Neural cell (in vitro differentiated cells): ENCODE data around the gene ITGB3.

Experiments used
- CTCF ChIP-seq: fragments of 450-650 bp; IDR thresholded peaks from 2 replicates; pipeline ENCODE4 v1.5.1; 2014; ENCODE audit warnings: antibody characterized with exemption, mild to moderate bottlenecking, moderate library complexity; ENCODE audit not compliant: poor library complexity, severe bottlenecking
- EZH2 ChIP-seq: fragments of 200-600, 300-800 bp; shearing (Covaris generic), sonication (generic); IDR thresholded peaks from 2 replicates; pipeline ENCODE4 v1.6.1; 2014; ENCODE audit warnings: antibody characterized with exemption, low read length, borderline replicate concordance, mild to moderate bottlenecking; ENCODE audit not compliant: insufficient read depth, poor library complexity, severe bottlenecking
- TAF1 ChIP-seq: IDR thresholded peaks from 2 replicates; pipeline ENCODE4 v1.6.1; 2012; ENCODE audit warnings: low read depth

- TF ChIP-seq CTCF (no peak), TAF1 (no peak), EZH2 (no peak)
Observed at GRCh38 chr17:47332287-47332686, 78.7 kb downstream of the ITGB3 start.
